Common myeloid progenitor, CD34-positive (primary cell): Measurements from ENCODE around the gene VPS18. TPM values are rescaled to one million over a fixed set of nuclear protein-coding genes. Genes with fewer than 3 reads are reported as not detected.

Experiments used
- CTCF ChIA-PET: fragments of 350-600 bp; sonication (Branson Sonifier 250); formaldehyde crosslinking; loops from one replicate; lab custom pipeline; 2021; ENCODE audit warnings: antibody characterized with exemption; lab: Charles Lee
- POLR2A ChIA-PET: fragments of 350-600 bp; sonication (Branson Sonifier 250); formaldehyde crosslinking; loops from one replicate; lab custom pipeline; 2021; ENCODE audit warnings: antibody characterized with exemption; lab: Charles Lee
- DNase-seq, 3 donors: peaks; one replicate each; pipeline versions ENCODE4 v3.0.0 to v3.0.0-alpha.2; 2013
- H3K27ac ChIP-seq, 2 experiments: 1 replicate in 1 of 2; 2 replicates in 1 of 2; pipeline ENCODE4 v1.7.0; 2013; ENCODE audit warnings: inconsistent platforms in 2 of 2, low read length in 2 of 2, mild to moderate bottlenecking in 2 of 2, low read depth in 1 of 2, moderate library complexity in 1 of 2; ENCODE audit not compliant: severe bottlenecking in 2 of 2, insufficient read depth in 1 of 2, poor library complexity in 1 of 2
- H3K27me3 ChIP-seq, 5 experiments: replicated peaks in 2 of 5; 1 replicate in 3 of 5; 2 replicates in 2 of 5; pipeline versions ENCODE4 v1.6.1 to v1.7.0; 2013; ENCODE audit warnings: low read length in 4 of 5, mild to moderate bottlenecking in 2 of 5, moderate library complexity in 2 of 5, inconsistent platforms in 1 of 5; ENCODE audit not compliant: insufficient read depth in 5 of 5, control insufficient read depth in 4 of 5
- H3K36me3 ChIP-seq, 4 experiments: 1 replicate in 2 of 4; 2 replicates in 2 of 4; pipeline versions ENCODE4 v1.6.1 to v1.7.0; 2013; ENCODE audit warnings: low read length in 3 of 4, control low read depth in 1 of 4, mild to moderate bottlenecking in 1 of 4; ENCODE audit not compliant: control insufficient read depth in 4 of 4, insufficient read depth in 4 of 4
- H3K4me1 ChIP-seq, 4 experiments: 1 replicate in 3 of 4; 2 replicates in 1 of 4; pipeline versions ENCODE4 v1.6.1 to v1.7.1; 2013; ENCODE audit warnings: low read length in 3 of 4, mild to moderate bottlenecking in 3 of 4, control low read depth in 1 of 4, inconsistent platforms in 1 of 4, moderate library complexity in 1 of 4; ENCODE audit not compliant: control insufficient read depth in 4 of 4, insufficient read depth in 4 of 4; ENCODE audit errors: control extremely low read depth in 1 of 4
- H3K4me3 ChIP-seq, 7 experiments: 1 replicate in 4 of 7; 2 replicates in 3 of 7; pipeline versions ENCODE4 v1.5.1 to v1.7.0; 2013; ENCODE audit warnings: mild to moderate bottlenecking in 7 of 7, low read length in 6 of 7, moderate library complexity in 6 of 7, inconsistent platforms in 2 of 7, low read depth in 2 of 7, control low read depth in 1 of 7; ENCODE audit not compliant: insufficient read depth in 4 of 7, control insufficient read depth in 1 of 7; ENCODE audit errors: extremely low read depth in 1 of 7
- H3K9me3 ChIP-seq, 5 experiments: 1 replicate in 4 of 5; 2 replicates in 1 of 5; pipeline versions ENCODE4 v1.6.1 to v1.7.1; 2013; ENCODE audit warnings: low read length in 4 of 5, mild to moderate bottlenecking in 2 of 5, inconsistent platforms in 1 of 5, low read depth in 1 of 5, moderate library complexity in 1 of 5; ENCODE audit not compliant: control insufficient read depth in 4 of 5, insufficient read depth in 2 of 5; ENCODE audit errors: control extremely low read depth in 1 of 5
- WGBS: methylation state at CpG from one replicate; pipeline ENCODE4 v1.1.5; 2013; ENCODE audit not compliant: insufficient coverage; 5-methylcytosine and 5-hydroxymethylcytosine counted together
- polyA plus RNA-seq: library from polyadenylated mRNA; unstranded; fragments of 120-200 nt; gene quantifications from one replicate; pipeline ENCODE4 v1.2.1, GENCODE V29; 2013

Gene VPS18
- polyA plus RNA-seq = 8.2 TPM

GRCh38 chr15:40893733-40894680 is at the start of gene VPS18:
Gene VPS18 (plus strand): TSS chr15:40894450. CDS start chr15:40894769, 319 bp downstream.
- 4% methylated on average over 50 of the region's 55 CpGs for WGBS
- DNase-seq = peak; percentile 97 to 98 (median 98)

GRCh38 chr15:40844696-40845030 is 49.6 kb upstream of the VPS18 start:
- no peak overlapping the region for H3K27ac ChIP-seq
- DNase-seq = peak in 2 of 3 donors; percentile 77 to 81
- peaks cover 0 to 5% (median 0%) of the 10 kb centered on the region in 5 experiments for H3K27me3 ChIP-seq
- POLR2A ChIA-PET = interaction anchor here (0.8 kb wide), 1 partner anchor 132 kb away, joined by 3 read pairs; no protein-coding TSS in a partner anchor
- CTCF ChIA-PET = interaction anchor here (0.9 to 7.6 kb wide), 7 partner anchors 8 to 56 kb away, joined by 3 to 78 read pairs (median 4); no protein-coding TSS in a partner anchor
- H3K4me1 ChIP-seq = peaks cover 7 to 48% (median 42%) of the 10 kb centered on the region in 4 experiments
- H3K36me3 ChIP-seq = peaks cover 0 to 4% (median 0%) of the 10 kb centered on the region in 4 experiments
- H3K9me3 ChIP-seq = no peaks in the 10 kb centered on the region
- peak overlapping the region; percentile 56 to 84 (median 66) for H3K4me3 ChIP-seq
- WGBS = 0% methylated on average over 18 of the region's 28 CpGs

More at GRCh38 chr15:40893733-40894680, at the start of gene VPS18:
- Histone ChIP-seq H3K4me1 (peaks cover 7 to 31% (median 25%) of the 10 kb centered on the region in 4 experiments), H3K9me3 (no peaks in the 10 kb centered on the region), H3K4me3 (peak within 1 kb of the TSS; percentile 82 to 98 (median 89)), H3K27ac (peak within 1 kb of the TSS; percentile 75 to 85), H3K27me3 (peaks cover 0 to 2% (median 0%) of the 10 kb centered on the region in 5 experiments), H3K36me3 (peaks cover 3 to 25% (median 15%) of the 10 kb centered on the region in 4 experiments)
- CTCF ChIA-PET = interaction anchor here (0.8 to 20.1 kb wide), 24 partner anchors 9 to 291 kb away, joined by 3 to 491 read pairs (median 5); partner anchors contain the start of gene RHOV
- POLR2A ChIA-PET = interaction anchor here (1.1 kb wide), 1 partner anchor 36 kb away, joined by 9 read pairs; no protein-coding TSS in a partner anchor

GRCh38 chr15:40845036-40845435 is 49.2 kb upstream of the VPS18 start:
- ChIA-PET POLR2A (interaction anchor here (0.8 kb wide), 1 partner anchor 132 kb away, joined by 3 read pairs; no protein-coding TSS in a partner anchor), CTCF (interaction anchor here (0.9 to 7.6 kb wide), 5 partner anchors 13 to 56 kb away, joined by 3 to 78 read pairs (median 4); no protein-coding TSS in a partner anchor)
- Histone ChIP-seq H3K9me3 (no peaks in the 10 kb centered on the region), H3K27me3 (peaks cover 0 to 5% (median 0%) of the 10 kb centered on the region in 5 experiments), H3K4me3 (peak overlapping the region; percentile 56 to 84 (median 66)), H3K36me3 (peaks cover 0 to 4% (median 0%) of the 10 kb centered on the region in 4 experiments), H3K4me1 (peaks cover 7 to 48% (median 42%) of the 10 kb centered on the region in 4 experiments), H3K27ac (no peak overlapping the region)
- DNase-seq = no peak
- WGBS = 26% methylated on average over 6 of the region's 12 CpGs

DNA sequence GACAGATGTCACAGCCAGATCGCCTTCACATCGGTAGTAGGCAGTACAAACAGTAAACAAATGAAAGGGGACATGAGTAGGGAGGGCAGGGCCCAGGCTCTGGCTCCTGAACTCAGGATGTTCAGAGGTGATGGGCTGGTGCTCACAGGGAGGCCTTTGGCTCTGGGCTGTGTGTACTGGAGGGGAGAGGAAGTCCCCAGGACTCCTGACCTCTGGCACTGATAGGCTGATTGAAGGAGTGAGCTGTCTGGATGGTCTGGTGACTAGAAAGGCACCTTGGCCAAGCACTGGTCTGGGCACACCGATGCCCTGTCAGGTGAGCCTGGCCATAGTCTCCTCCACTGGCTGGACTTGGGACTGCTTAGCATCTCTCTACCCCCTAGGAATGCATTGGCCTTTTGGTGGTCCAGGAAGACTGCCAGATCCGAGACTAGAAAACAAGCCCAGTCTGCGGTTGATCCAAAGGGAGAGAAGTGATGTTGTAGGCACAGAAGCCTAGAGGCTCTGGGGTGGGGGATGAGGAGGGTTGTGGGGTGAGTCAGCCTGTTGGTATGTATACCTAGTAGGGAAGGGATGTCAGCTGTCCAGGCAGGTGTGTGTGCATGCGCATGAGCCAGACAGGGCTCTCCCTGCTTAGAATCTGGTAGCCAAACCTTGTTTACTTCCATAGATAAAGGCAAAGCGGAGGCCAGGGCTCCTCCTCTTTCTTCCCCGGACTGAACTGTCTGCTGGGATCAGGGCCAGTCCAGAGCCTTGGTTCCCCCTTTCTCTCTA is 48.6 kb upstream of the VPS18 start:
- POLR2A ChIA-PET = no interaction called here
- DNase-seq = no peak
- Histone ChIP-seq H3K27ac (no peak overlapping the region), H3K9me3 (no peaks in the 10 kb centered on the region), H3K27me3 (peaks cover 0 to 5% (median 0%) of the 10 kb centered on the region in 5 experiments), H3K4me1 (peaks cover 7 to 48% (median 42%) of the 10 kb centered on the region in 4 experiments), H3K36me3 (peaks cover 0 to 6% (median 3%) of the 10 kb centered on the region in 4 experiments), H3K4me3 (peak overlapping the region in 3 of 7 experiments; percentile 74 to 84 (median 82))
- 79% methylated on average over 7 of the region's 8 CpGs for WGBS
- CTCF ChIA-PET = interaction anchor here (1.8 to 7.6 kb wide), 2 partner anchors 12 to 55 kb away, joined by 4 to 78 read pairs; no protein-coding TSS in a partner anchor

DNA sequence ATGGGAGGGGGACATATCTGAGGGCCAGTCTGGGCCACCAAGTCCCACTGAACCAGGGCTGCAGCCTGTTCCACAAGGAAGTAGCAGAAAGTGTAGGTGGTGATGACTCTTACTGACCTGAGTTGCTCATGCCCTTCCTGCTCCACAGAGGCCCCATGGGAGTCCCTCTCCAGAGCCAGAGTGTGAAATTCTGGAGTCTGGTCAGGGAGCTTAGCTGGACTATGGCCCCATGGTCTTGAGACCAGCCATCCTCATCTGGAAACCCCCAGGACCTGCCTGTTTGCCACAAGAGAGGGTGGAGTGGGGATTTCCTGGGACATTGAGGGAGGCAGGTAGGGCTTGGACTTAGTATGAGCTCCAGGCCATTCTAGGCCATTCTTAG is 47.4 kb upstream of the VPS18 start:
- DNase-seq = no peak
- peaks cover 0 to 5% (median 0%) of the 10 kb centered on the region in 5 experiments for H3K27me3 ChIP-seq
- peaks cover 7 to 48% (median 42%) of the 10 kb centered on the region in 4 experiments for H3K4me1 ChIP-seq
- no peaks in the 10 kb centered on the region for H3K9me3 ChIP-seq
- peak overlapping the region in 4 of 7 experiments; percentile 30 to 57 (median 50) for H3K4me3 ChIP-seq
- ChIA-PET CTCF (interaction anchor here (1.4 to 7.6 kb wide), 3 partner anchors 11 to 47 kb away, joined by 3 to 78 read pairs (median 6); partner anchors contain the start of gene VPS18), POLR2A (interaction anchor here (1.3 kb wide), 1 partner anchor 19 kb away, joined by 3 read pairs; the partner anchor contains the start of gene PPP1R14D)
- peaks cover 0 to 8% (median 3%) of the 10 kb centered on the region in 4 experiments for H3K36me3 ChIP-seq
- peak overlapping the region in 1 of 2 experiments; percentile 50 for H3K27ac ChIP-seq
